ENCODE data around the gene IQCM. TPM values are rescaled to one million over a fixed set of nuclear protein-coding genes. Genes with fewer than 3 reads are reported as not detected.

IQCM gene
- polyA plus RNA-seq, 1 of the 3 experiments (the other 2 are of a cell fraction) = not detected

DNA sequence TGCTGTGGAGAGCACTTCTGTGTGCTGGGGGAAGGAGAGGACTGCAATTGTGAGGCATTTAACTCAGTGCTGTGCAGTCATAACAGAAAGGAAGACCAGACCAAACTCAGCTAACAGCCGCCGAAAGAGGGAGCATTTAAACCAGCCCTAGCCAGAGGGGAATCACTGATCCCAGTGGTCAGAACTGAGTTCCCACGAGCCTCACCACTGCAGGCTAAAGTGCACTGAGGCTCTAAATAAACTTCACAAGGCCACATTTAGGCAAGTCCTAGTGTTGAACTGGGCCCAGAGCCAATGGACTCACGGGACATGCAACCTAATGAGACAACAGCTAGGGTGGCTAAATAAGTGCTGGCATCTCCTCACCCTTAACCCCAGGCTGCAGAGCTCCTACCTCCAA lies 20.4 kb downstream of the IQCM start:
- H3K27me3 ChIP-seq (ENCODE audit: insufficient read depth) = no peaks in the 10 kb centered on the region
- ChIA-PET POLR2A (no interaction called here), CTCF (no interaction called here)
- H3K4me1 ChIP-seq (ENCODE audit: control insufficient read depth in 1 of 2, insufficient read depth in 2 of 2, low read depth in 1 of 2, low read length in 1 of 2) = no peaks in the 10 kb centered on the region
- H2AFZ ChIP-seq (ENCODE audit: low read depth) = no peak overlapping the region
- no peaks in the 10 kb centered on the region for H3K9me3 ChIP-seq
- H4K20me1 ChIP-seq (ENCODE audit: insufficient read depth) = no peaks in the 10 kb centered on the region
- TF ChIP-seq GABPA (IDR thresholded peaks at IDR 0.05; ENCODE audit: low read depth) (no peak), TEAD4 (IDR thresholded peaks at IDR 0.05; ENCODE audit: borderline replicate concordance, insufficient read depth) (no peak), RAD21 (IDR thresholded peaks at IDR 0.05; ENCODE audit: low read length) (no peak), MEF2A (IDR thresholded peaks at IDR 0.05; ENCODE audit: borderline replicate concordance, low read depth) (no peak), EP300 (IDR thresholded peaks at IDR 0.05; ENCODE audit: borderline replicate concordance in 1 of 2, low read depth in 1 of 2, low read length in 1 of 2) (no peak), NFIC (IDR thresholded peaks at IDR 0.05; ENCODE audit: borderline replicate concordance) (no peak), RCOR1 (IDR thresholded peaks at IDR 0.05; ENCODE audit: low read length) (no peak), SMC3 (IDR thresholded peaks at IDR 0.05; ENCODE audit: low read depth, low read length) (no peak)
- TF ChIP-seq, protein P1, sequence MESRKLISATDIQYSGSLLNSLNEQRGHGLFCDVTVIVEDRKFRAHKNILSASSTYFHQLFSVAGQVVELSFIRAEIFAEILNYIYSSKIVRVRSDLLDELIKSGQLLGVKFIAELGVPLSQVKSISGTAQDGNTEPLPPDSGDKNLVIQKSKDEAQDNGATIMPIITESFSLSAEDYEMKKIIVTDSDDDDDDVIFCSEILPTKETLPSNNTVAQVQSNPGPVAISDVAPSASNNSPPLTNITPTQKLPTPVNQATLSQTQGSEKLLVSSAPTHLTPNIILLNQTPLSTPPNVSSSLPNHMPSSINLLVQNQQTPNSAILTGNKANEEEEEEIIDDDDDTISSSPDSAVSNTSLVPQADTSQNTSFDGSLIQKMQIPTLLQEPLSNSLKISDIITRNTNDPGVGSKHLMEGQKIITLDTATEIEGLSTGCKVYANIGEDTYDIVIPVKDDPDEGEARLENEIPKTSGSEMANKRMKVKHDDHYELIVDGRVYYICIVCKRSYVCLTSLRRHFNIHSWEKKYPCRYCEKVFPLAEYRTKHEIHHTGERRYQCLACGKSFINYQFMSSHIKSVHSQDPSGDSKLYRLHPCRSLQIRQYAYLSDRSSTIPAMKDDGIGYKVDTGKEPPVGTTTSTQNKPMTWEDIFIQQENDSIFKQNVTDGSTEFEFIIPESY (IDR thresholded peaks at IDR 0.05; ENCODE audit: borderline replicate concordance, low read depth) = no peak
- TF ChIP-seq, protein P2, sequence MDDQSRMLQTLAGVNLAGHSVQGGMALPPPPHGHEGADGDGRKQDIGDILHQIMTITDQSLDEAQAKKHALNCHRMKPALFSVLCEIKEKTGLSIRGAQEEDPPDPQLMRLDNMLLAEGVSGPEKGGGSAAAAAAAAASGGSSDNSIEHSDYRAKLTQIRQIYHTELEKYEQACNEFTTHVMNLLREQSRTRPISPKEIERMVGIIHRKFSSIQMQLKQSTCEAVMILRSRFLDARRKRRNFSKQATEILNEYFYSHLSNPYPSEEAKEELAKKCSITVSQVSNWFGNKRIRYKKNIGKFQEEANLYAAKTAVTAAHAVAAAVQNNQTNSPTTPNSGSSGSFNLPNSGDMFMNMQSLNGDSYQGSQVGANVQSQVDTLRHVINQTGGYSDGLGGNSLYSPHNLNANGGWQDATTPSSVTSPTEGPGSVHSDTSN (IDR thresholded peaks at IDR 0.05) = no peak
- TF ChIP-seq, protein P3, sequence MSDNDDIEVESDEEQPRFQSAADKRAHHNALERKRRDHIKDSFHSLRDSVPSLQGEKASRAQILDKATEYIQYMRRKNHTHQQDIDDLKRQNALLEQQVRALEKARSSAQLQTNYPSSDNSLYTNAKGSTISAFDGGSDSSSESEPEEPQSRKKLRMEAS (IDR thresholded peaks at IDR 0.05; ENCODE audit: low read depth) = no peak
- no peak overlapping the region for H3K27ac ChIP-seq (ENCODE audit: low read depth in 2 of 2, low read length in 1 of 2)
- H3F3A ChIP-seq (replicated peaks; ENCODE audit: insufficient read depth) = no peaks in the 10 kb centered on the region
- no peak overlapping the region for H3K4me2 ChIP-seq
- no peak overlapping the region for H3K9ac ChIP-seq
- WGBS (ENCODE audit: low lambda C conversion rate) = 0% methylated on average over 1 of the region's 4 CpGs
- DNase-seq = no peak
- no peaks in the 10 kb centered on the region for H3K79me2 ChIP-seq (ENCODE audit: insufficient read depth)
- H3K36me3 ChIP-seq (replicated peaks in 1 of 2; ENCODE audit: control insufficient read depth in 1 of 2, insufficient read depth in 2 of 2, low read length in 1 of 2) = no peaks in the 10 kb centered on the region
- H3K4me3 ChIP-seq (ENCODE audit: low read depth in 2 of 2, low read length in 1 of 2) = no peak overlapping the region
- H3K9me2 ChIP-seq = no peaks in the 10 kb centered on the region

DNA sequence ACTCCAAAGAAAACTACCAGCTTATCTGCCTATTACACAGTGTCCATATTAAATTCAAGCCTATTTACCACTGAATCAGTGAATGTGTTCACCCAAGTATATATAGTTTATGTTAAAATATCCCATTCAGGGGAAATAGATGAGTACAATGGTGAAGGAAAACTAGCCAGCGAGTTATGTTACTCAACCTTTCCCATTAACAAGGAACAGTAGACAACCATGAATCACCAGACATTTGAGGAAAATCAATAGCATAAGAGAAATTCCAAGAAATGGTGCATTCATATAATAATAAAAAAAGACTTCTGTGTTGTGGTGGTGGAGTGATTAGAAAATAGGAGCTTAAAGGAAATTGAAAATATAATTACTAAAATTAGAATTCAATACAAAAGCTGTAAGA lies 21.3 kb downstream of the IQCM start:
- CTCF ChIA-PET = interaction anchor here (1.2 kb wide), 1 partner anchor 103 kb away, joined by 3 read pairs; no protein-coding TSS in a partner anchor
- 8% methylated on average over 1 of the region's 1 CpG for WGBS (ENCODE audit: low lambda C conversion rate)
- no peaks in the 10 kb centered on the region for H3K79me2 ChIP-seq (ENCODE audit: insufficient read depth)

More for the DNA sequence above, 21.3 kb downstream of the IQCM start:
- POLR2A ChIA-PET = no interaction called here
- Histone ChIP-seq H3K9ac (no peak overlapping the region), H3K4me2 (no peak overlapping the region), H3K27me3 (ENCODE audit: insufficient read depth) (no peaks in the 10 kb centered on the region), H3K36me3 (replicated peaks in 1 of 2; ENCODE audit: control insufficient read depth in 1 of 2, insufficient read depth in 2 of 2, low read length in 1 of 2) (no peaks in the 10 kb centered on the region), H2AFZ (ENCODE audit: low read depth) (no peak overlapping the region), H3K4me1 (ENCODE audit: control insufficient read depth in 1 of 2, insufficient read depth in 2 of 2, low read depth in 1 of 2, low read length in 1 of 2) (no peaks in the 10 kb centered on the region), H3F3A (replicated peaks; ENCODE audit: insufficient read depth) (no peaks in the 10 kb centered on the region), H4K20me1 (ENCODE audit: insufficient read depth) (no peaks in the 10 kb centered on the region), H3K27ac (ENCODE audit: low read depth in 2 of 2, low read length in 1 of 2) (no peak overlapping the region), H3K4me3 (ENCODE audit: low read depth in 2 of 2, low read length in 1 of 2) (no peak overlapping the region), H3K9me3 (no peaks in the 10 kb centered on the region), H3K9me2 (no peaks in the 10 kb centered on the region)
- TF ChIP-seq CHD2 (IDR thresholded peaks at IDR 0.05; ENCODE audit: low read length, partially characterized antibody) (no peak), FOXJ3 (CRISPR knock-in tag; IDR thresholded peaks at IDR 0.05) (no peak), TCF12 (IDR thresholded peaks at IDR 0.05) (no peak), NRF1 (IDR thresholded peaks at IDR 0.05; ENCODE audit: low read depth, low read length) (no peak), ELF1 (IDR thresholded peaks at IDR 0.05) (no peak)
- DNase-seq = no peak

All from SK-N-SH (cell line).